GM18498 (cell line): ENCODE data around the gene DNAJB14.

ENCODE experiments used
- ATAC-seq: cut with Tn5 transposase; IDR thresholded peaks from one replicate; pipeline ENCODE4 v1.9.1; 2021; ENCODE audit warnings: mild to moderate bottlenecking, moderate library complexity; ENCODE audit not compliant: unreplicated experiment

DNAJB14 gene

DNA sequence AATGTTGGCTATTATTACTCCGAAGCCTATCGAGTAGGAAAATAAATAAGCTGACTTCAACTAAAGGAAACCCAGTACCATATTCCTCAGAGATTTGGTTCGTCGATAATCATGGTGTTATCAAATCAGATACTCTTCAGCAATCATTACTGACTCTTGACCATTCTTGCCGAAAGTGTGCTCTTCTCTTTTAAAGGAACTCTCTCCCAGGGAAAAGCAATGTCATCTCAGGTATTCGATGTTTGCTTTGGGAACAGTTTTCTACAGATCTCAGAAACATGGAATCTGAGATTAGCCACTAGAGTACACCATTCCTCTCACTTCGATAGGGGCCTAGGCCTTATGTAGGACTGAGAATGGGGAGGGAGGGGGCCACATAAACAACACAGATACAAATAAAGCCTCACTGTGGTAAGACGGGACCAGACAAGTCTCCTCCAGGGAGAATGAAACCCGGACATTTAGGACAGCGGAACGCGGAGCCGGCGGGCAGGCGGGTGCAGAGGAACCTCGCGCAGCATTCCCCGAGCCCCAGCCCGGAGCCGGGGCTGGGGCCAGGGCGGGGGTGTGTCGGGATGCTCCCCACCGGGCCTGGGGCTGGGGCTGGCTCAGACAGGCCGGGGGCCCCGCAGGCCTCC is 581 bp downstream of the DNAJB14 start:
- ATAC-seq = peak; percentile 3

DNA sequence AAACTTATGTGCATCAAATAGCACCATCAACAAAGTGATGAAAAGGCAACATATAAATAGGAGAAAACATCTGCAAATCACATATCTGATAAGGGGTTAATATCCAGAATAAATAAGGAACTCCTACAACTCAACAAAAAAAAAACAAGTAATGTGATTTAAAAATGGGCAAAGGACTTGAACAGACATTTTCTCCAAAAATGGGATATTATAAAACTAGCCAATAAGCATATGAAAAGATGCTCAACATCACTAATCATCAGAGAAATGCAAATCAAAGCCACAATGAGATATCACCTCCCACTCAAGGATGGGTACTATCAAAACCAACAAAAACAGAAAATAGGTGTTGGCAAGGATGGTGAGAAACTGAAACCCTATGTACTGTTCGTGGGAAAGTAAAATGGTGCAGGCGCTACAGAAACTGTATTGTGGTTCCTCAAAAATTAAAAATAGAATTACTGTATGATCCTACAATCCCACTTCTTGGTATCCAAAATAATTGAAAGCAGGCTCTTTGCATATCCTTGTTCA is 2.4 kb downstream of the DNAJB14 start:
- ATAC-seq = peak; percentile 23

DNA sequence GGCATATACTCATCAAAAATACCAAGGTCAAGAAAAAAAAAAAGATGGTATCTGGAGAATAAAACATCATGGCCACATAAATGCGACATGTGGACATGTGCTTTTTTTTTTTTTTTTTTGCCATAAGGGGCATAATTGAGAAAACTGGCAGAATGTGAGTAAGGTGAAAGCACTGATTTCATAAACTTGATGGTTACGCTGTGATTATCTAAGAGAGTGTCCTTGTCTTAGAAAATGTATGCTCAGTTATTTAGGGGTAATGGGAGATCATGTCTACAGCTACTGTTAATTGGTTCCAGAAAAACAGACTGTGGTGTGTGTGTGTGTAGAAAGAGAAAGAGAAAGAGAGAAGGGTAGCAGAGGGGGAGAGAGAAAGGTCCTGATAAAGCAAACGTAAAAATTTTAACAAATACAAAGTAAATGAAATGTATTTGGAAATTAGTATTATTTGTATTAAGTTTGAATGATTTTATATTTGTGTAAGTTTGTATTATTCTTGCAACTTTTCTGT is 8.1 kb downstream of the DNAJB14 start:
- ATAC-seq = no peak

GRCh38 chr4:99934891-99935290 is 11.5 kb downstream of the DNAJB14 start:
- ATAC-seq = no peak

DNA sequence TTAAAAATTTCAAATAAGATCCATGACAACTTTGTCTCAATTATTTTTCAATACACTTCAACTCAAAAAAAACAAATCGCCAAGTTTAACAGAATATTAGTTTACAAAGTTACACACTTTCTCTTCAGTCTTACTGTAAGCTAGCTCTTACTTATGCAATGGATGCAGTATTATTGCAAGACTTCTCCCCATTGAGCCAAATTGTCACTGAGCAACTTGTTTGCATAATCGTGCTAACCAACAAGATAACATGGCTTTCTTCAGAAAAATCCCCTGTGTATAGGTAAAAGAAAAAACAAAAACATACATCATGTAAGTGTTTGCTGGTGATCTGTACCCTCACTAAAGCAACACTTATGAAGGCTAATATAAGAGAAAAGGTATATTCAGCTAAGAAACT is 18.9 kb downstream of the DNAJB14 start:
- ATAC-seq = no peak

DNA sequence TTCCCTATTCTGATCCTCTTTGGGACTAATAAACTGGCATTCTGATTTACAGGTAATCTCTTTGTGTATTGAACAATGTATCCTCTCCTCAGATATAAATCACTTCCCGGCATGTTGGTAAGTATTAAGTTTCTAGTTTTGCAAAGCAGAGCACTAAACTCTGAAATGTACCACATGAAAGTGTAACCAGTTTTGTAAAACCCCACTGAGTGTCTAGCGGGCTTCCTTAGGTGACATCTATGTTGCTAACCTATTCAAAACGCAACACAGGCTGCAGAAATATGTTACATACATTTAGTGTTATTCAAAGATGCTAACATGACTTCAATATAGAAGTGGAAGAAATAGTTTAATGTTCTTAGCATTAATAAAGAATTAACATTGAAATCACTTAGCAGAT is 25.2 kb downstream of the DNAJB14 start:
- ATAC-seq = no peak

- ATAC-seq = no peak
Observed at GRCh38 chr4:99918656-99919055, 27.8 kb downstream of the DNAJB14 start.

- ATAC-seq = no peak
Observed at GRCh38 chr4:99917575-99917974, 28.8 kb downstream of the DNAJB14 start.

DNA sequence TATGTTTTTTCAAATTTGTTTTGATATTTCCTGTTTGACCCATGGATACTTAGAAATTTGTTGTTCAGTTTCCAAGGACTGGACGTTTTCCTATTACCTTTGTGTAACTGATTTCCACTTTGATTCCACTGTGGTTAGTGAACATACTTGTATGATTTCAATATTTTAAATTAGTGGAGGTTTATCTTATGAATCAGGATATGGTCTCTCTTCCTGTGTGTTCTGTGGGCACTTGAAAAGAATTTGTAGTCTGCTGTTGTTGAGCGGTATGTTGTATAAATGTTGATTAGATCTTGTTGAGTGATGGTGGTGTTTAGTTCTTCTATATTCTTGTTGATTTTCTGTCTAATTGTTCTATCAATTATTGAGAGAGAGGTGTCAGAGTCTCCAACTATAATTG is 31.0 kb downstream of the DNAJB14 start:
- ATAC-seq = no peak

DNA sequence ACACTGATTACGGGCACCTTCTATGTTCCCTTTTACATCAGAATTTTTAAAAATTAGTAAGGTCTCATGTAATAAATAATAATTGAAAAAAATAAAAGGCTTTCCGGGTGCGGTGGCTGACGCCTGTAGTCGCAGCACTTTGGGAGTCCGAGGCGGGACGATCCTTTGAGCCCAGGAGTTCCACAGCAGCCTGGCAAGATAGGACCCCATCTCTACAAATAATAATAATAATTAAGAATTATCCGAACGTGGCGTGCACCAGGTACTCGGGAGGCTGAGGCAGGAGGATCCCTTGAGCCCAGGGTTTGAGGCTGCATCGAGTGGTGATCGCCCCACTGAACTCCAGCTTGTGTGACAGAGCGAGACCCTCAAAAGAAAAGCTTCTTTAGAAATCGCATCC is 51.4 kb downstream of the DNAJB14 start:
- ATAC-seq = no peak

DNA sequence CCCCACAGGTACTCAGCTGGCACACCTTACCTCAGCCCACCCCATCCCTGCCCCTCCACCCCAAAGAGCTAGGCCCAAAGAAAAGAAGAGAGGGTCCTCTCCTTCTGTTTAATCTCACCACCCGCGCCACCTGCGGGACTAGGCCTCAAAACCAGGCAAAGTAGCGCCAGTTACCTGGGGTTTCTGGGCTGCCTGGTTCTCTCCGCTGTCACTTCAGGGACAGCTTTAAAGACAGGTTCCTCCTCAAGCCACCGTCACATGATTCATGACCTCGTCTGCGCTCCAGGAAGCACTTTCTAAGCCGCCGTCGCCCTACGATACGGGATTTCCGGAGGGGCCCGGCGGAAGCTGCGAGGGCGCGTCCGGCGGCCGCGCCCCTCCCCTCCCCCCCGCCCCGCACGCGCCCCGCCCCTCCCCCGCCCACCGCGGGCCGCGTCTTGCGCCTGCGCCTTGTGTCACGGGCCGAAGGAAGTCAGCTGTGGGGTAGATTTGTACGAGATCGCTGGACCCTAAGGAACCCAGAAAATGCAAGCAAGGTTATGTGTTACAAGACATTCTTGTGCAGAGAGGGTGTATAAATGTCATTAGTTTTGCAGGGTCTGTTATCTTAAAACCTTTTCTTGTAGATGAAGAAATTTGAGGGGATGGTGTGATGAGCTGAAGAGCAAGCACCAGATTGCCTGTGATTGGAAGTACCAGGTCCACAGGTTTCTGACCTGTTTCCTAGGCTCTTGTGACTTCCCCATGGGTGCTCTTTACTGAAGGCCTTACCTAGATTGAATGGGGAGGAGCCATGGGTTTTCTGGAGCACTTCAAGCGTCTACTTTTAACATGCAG is 52.0 kb downstream of the DNAJB14 start, which contains the start of gene LAMTOR3:
LAMTOR3 (minus strand) TSS at position 267 of the 837 bp plus-strand sequence. CDS start 464 bp downstream, outside the sequence.
- ATAC-seq = peak; percentile 100

DNA sequence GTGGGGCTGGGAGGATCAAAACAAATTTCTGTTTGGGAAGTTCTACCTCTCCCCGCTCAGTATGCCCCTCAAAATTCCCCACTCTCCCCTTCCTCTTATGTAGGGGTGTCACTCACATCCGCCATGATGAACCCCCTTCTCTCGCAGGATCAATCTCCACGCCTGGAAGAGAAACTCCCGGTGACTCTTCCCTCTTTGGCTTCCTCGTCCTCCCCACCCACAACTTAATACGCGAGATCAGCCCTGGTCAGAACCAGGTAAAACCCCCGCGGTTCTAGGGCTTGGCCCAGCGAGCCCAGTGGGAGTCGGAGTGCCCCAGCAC is 52.6 kb downstream of the DNAJB14 start:
- ATAC-seq = no peak

GRCh38 chr4:99893029-99893428 is 53.4 kb downstream of the DNAJB14 start:
- ATAC-seq = no peak

DNA sequence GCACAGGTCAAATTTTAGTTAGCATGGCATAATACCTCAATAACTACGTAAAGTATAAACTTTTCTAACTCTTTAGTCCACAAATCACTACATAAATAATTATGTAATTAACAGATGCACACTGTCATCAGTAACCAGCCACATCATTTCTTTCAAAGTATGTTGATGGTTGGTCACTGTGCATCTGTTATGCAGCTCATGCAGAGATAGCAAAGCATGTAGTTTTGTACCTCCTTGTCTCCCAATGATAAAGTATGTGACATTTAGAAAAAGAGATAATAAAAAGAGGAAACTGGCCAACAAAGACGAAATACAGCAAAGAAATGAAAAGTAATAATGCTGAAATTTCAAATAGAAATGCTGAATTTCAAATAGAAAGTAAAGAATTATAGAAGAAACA is 55.1 kb downstream of the DNAJB14 start:
- ATAC-seq = no peak

DNA sequence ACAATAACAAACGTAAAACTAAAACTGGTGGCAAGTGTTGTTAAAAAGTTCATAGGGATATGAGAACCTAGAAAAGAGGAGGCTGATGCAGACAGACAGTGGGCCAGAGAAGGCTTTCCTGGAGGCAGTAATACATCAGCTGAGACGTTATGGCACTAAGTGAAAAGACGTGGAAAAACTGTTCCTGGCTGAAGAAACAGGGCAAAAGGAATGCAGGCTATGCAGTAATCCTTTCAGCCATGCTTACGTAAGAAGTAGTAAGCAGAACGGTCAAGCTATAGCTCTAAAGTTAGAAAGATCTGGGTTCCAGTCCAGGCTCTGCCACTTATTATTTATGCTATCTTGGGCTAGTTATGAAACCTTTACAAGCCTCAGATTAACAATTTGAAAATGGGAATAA is 58.6 kb downstream of the DNAJB14 start:
- ATAC-seq = no peak

DNA sequence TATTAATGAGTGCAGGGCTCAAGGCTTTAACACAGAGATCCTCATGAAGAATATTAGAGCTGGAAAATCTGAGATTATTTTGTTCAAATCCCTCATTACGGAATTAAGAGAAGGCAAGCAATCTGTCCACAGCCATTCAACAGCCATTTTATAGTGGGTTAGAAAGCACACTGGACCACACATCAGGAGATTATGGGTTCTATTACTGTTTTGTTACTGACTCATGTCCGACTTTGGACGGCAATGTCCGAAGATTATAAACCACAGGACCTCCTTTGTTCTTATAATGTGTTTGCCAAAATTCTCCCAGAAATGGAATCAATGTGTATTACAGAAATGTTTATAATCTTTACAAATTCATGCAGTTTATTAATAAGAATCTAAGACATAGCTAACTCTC is 60.3 kb downstream of the DNAJB14 start:
- no peak for ATAC-seq

- no peak for ATAC-seq
Observed at GRCh38 chr4:99885687-99886086, 60.7 kb downstream of the DNAJB14 start.

- ATAC-seq = peak; percentile 68
Observed at GRCh38 chr4:99885063-99885664, 61.3 kb downstream of the DNAJB14 start.

DNA sequence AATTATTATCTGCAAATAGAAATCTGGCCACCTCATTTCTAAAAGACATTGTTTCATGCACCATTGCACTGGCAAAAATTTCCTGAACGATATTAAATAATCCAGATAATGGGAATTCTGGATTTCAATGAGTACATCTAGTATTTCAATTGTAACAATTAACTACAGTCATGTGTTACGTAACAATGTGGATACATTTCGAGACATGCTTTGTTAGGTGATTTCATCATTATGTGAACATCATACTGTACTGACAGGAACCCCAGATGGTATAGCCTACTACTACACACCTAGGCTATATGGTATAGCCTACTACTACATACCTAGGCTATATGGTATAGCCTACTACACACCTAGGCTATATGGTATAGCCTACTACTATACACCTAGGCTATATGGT is 67.0 kb downstream of the DNAJB14 start:
- ATAC-seq = no peak

- ATAC-seq = no peak
Observed at GRCh38 chr4:99878604-99879003, 67.8 kb downstream of the DNAJB14 start.

DNA sequence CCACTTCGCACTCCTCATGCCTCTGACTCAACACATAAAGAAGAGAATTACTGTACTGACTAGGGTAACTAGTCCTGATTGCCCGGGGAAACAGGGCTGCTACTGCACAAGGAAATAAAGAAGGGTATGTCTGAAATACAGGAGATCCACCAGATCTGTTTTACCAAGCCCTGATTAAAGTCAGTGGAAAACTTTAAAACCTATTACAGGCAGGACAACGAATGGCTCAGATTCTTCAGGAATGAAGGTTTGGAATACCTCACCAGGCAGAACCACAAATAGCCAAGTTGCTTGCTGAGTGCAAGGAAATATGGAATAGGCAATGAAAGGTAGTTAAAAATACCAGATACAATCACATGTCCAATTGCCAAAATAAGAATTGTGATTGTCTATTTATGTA is 69.5 kb downstream of the DNAJB14 start:
- ATAC-seq = no peak

GRCh38 chr4:99875071-99875470 is 71.3 kb downstream of the DNAJB14 start:
- no peak for ATAC-seq
